HCT116 (cell line): Measurements from ENCODE around the gene LRRC4C. TPM values are rescaled to one million over a fixed set of nuclear protein-coding genes. Genes with fewer than 3 reads are reported as not detected.

Experiments used
- ATAC-seq: fragments of 200-7000 bp; cut with Tn5 transposase; 2 replicates; pipeline ENCODE4 v1.9.1; 2020; ENCODE audit warnings: mild to moderate bottlenecking, moderate library complexity
- BruUV-seq: library from RNA; stranded (reverse); fragments of 400-500 nt; replicated peaks from 2 replicates; lab custom pipeline; 2021; lab: Mats Ljungman, UMichigan
- CTCF ChIA-PET: fragments of 300-600 bp; sonication (Branson Sonifier 250); formaldehyde crosslinking; loops from one replicate; lab custom pipeline; 2021; ENCODE audit warnings: antibody characterized with exemption; lab: Charles Lee
- POLR2A ChIA-PET: fragments of 300-600, 350-600 bp; sonication (Branson Sonifier 250); formaldehyde crosslinking; loops from one replicate; lab custom pipeline; 2021; ENCODE audit warnings: antibody characterized with exemption; lab: Charles Lee
- RAD21 ChIA-PET, 2 experiments: fragments of 300-600 bp; sonication (Branson Sonifier 250); formaldehyde crosslinking; loops; one replicate each; lab custom pipeline; 2023; ENCODE audit warnings: low total read pairs in 2 of 2; ENCODE audit not compliant: uncharacterized antibody in 2 of 2, unreplicated experiment in 2 of 2, low non-redundant PET in 1 of 2; lab: Charles Lee
- DNase-seq: peaks from one replicate; pipeline ENCODE4 v3.0.0-alpha.2; 2010; ENCODE audit warnings: low read depth, low spot score
- H2AFZ ChIP-seq: fragments of 200-600 bp; shearing (Covaris generic), sonication (generic); 2 replicates; pipeline ENCODE4 v1.6.1; 2017; ENCODE audit warnings: low read depth, mixed run types, mixed read lengths, antibody characterized with exemption, low read length; ENCODE audit not compliant: poor library complexity, severe bottlenecking
- H3K27ac ChIP-seq: 2 replicates; pipeline ENCODE4 v1.5.1; 2012; ENCODE audit warnings: low read depth, low read length
- H3K27me3 ChIP-seq: fragments of 200-600 bp; sonication (generic); 2 replicates; pipeline ENCODE4 v1.6.1; 2016; ENCODE audit warnings: mixed run types, low read length, mixed read lengths; ENCODE audit not compliant: insufficient read depth
- H3K36me3 ChIP-seq, 2 experiments: fragments of 200-500 bp in 1 of 2; fragments of 200-600 bp in 1 of 2; sonication (Bioruptor generic) in 1 of 2; sonication (generic) in 1 of 2; 2 replicates each; pipeline versions ENCODE4 v1.5.1 to v1.6.1; 2014 to 2016; ENCODE audit warnings: low read length in 2 of 2, inconsistent platforms in 1 of 2, mixed read lengths in 1 of 2, mixed run types in 1 of 2; ENCODE audit not compliant: insufficient read depth in 2 of 2, control insufficient read depth in 1 of 2
- H3K4me1 ChIP-seq, 2 experiments: fragments of 200-600 bp in 1 of 2; sonication (generic) in 1 of 2; 2 replicates each; pipeline versions ENCODE4 v1.5.1 to v1.6.1; 2012 to 2017; ENCODE audit warnings: low read length in 2 of 2, inconsistent platforms in 1 of 2, mild to moderate bottlenecking in 1 of 2, mixed read lengths in 1 of 2, mixed run types in 1 of 2, moderate library complexity in 1 of 2; ENCODE audit not compliant: insufficient read depth in 2 of 2, control insufficient read depth in 1 of 2
- H3K4me2 ChIP-seq: fragments of 200-600 bp; sonication (generic); 2 replicates; pipeline ENCODE4 v1.6.1; 2017; ENCODE audit warnings: mixed run types, low read length, mixed read lengths
- H3K4me3 ChIP-seq, 2 experiments: fragments of 200-600 bp in 1 of 2; sonication (generic) in 1 of 2; replicated peaks in 1 of 2; 2 replicates each; pipeline ENCODE4 v1.5.1; 2011 to 2016; ENCODE audit warnings: low read length in 2 of 2, control low read depth in 1 of 2, low read depth in 1 of 2, mild to moderate bottlenecking in 1 of 2, mixed read lengths in 1 of 2, mixed run types in 1 of 2
- H3K79me2 ChIP-seq: fragments of 200-600 bp; sonication (generic); 2 replicates; pipeline ENCODE4 v1.6.1; 2017; ENCODE audit warnings: mild to moderate bottlenecking, mixed run types, low read length, moderate library complexity, mixed read lengths; ENCODE audit not compliant: insufficient read depth
- H3K9ac ChIP-seq: fragments of 200-600 bp; sonication (generic); 2 replicates; pipeline ENCODE4 v1.6.1; 2016; ENCODE audit warnings: low read length, mixed read lengths
- H3K9me2 ChIP-seq: fragments of 200-600 bp; sonication (generic), shearing (Covaris generic); 2 replicates; pipeline ENCODE4 v1.6.1; 2017; ENCODE audit warnings: mixed run types, mild to moderate bottlenecking, moderate library complexity; ENCODE audit not compliant: insufficient read depth
- H3K9me3 ChIP-seq, 2 experiments: fragments of 200-500 bp in 1 of 2; fragments of 200-600 bp in 1 of 2; sonication (Bioruptor generic) in 1 of 2; sonication (generic) in 1 of 2; 2 replicates each; pipeline ENCODE4 v1.6.1; 2014 to 2017; ENCODE audit warnings: low read length in 2 of 2, mixed read lengths in 2 of 2, inconsistent platforms in 1 of 2, low read depth in 1 of 2, mild to moderate bottlenecking in 1 of 2, mixed run types in 1 of 2, moderate library complexity in 1 of 2; ENCODE audit not compliant: control insufficient read depth in 1 of 2, insufficient read depth in 1 of 2
- H4K20me1 ChIP-seq: fragments of 200-600 bp; sonication (generic), shearing (Covaris generic); 2 replicates; pipeline ENCODE4 v1.6.1; 2017; ENCODE audit warnings: mixed run types, mild to moderate bottlenecking, moderate library complexity; ENCODE audit not compliant: insufficient read depth
- CEBPB ChIP-seq: IDR thresholded peaks from 2 replicates; pipeline ENCODE4 v1.6.1; 2012; ENCODE audit warnings: low read depth
- CTCF ChIP-seq, 3 experiments: fragments of 200-600 bp in 1 of 3; sonication (generic) in 1 of 3; IDR thresholded peaks in 2 of 3; conservative IDR thresholded peaks in 1 of 3; 2 replicates each; pipeline ENCODE4 v1.5.1; 2012 to 2017; ENCODE audit warnings: low read depth in 2 of 3, low read length in 2 of 3, antibody characterized with exemption in 1 of 3, borderline replicate concordance in 1 of 3, control low read depth in 1 of 3, mild to moderate bottlenecking in 1 of 3, mixed read lengths in 1 of 3, mixed run types in 1 of 3, moderate library complexity in 1 of 3; ENCODE audit not compliant: insufficient read depth in 1 of 3
- EGR1 ChIP-seq: IDR thresholded peaks from 2 replicates; pipeline ENCODE4 v1.6.1; 2012; ENCODE audit warnings: low read depth
- ELF1 ChIP-seq: IDR thresholded peaks from 2 replicates; pipeline ENCODE4 v1.6.1; 2012; ENCODE audit warnings: low read depth, borderline replicate concordance
- EZH2 ChIP-seq: fragments of 200-600 bp; sonication (generic); IDR thresholded peaks from 2 replicates; pipeline ENCODE4 v1.6.1; 2017; ENCODE audit warnings: antibody characterized with exemption, mixed run types
- EZH2phosphoT487 ChIP-seq: fragments of 200-600 bp; IDR thresholded peaks from 2 replicates; pipeline ENCODE4 v1.6.1; 2018; ENCODE audit warnings: antibody characterized with exemption, borderline replicate concordance
- FOSL1 ChIP-seq: IDR thresholded peaks from 2 replicates; pipeline ENCODE4 v1.6.1; 2012; ENCODE audit warnings: low read depth
- JUND ChIP-seq: IDR thresholded peaks from 2 replicates; pipeline ENCODE4 v1.6.1; 2012
- POLR2A ChIP-seq: IDR thresholded peaks from 2 replicates; pipeline ENCODE4 v1.7.0; 2011; ENCODE audit warnings: borderline replicate concordance; ENCODE audit not compliant: insufficient read depth, insufficient read length; ENCODE audit errors: extremely low read depth
- POLR2AphosphoS5 ChIP-seq: IDR thresholded peaks from 2 replicates; pipeline ENCODE4 v1.6.1; 2011; ENCODE audit warnings: mild to moderate bottlenecking, low read depth, low read length, moderate library complexity
- RAD21 ChIP-seq: IDR thresholded peaks from 2 replicates; pipeline ENCODE4 v1.6.1; 2012; ENCODE audit warnings: low read depth, mild to moderate bottlenecking
- SIN3A ChIP-seq: IDR thresholded peaks from 2 replicates; pipeline ENCODE4 v1.6.1; 2012; ENCODE audit warnings: low read depth
- SP1 ChIP-seq: IDR thresholded peaks from 2 replicates; pipeline ENCODE4 v1.6.1; 2012; ENCODE audit warnings: low read depth
- SRF ChIP-seq: IDR thresholded peaks from 2 replicates; pipeline ENCODE4 v1.6.1; 2012; ENCODE audit warnings: low read depth
- TCF7L2 ChIP-seq: IDR thresholded peaks from 2 replicates; pipeline ENCODE4 v1.7.0; 2011; ENCODE audit warnings: borderline replicate concordance, inconsistent platforms; ENCODE audit not compliant: insufficient read depth, insufficient read length; ENCODE audit errors: extremely low read depth
- YY1 ChIP-seq: IDR thresholded peaks from 2 replicates; pipeline ENCODE4 v1.6.1; 2011; ENCODE audit warnings: low read length, low read depth, moderate library complexity, mild to moderate bottlenecking; ENCODE audit not compliant: insufficient replicate concordance; ENCODE audit errors: extremely low read depth
- ZFX ChIP-seq: fragments of 450-650 bp; IDR thresholded peaks from 2 replicates; pipeline ENCODE4 v1.6.1; 2017
- ZNF274 ChIP-seq: fragments of 200-500 bp; sonication (Bioruptor generic); IDR thresholded peaks from 2 replicates; pipeline ENCODE4 v1.6.1; 2014; ENCODE audit warnings: mild to moderate bottlenecking, low read depth, low read length, inconsistent platforms
- intact Hi-C: fragments of 100-400 bp; cut with micrococcal nuclease; formaldehyde crosslinking; loops from 2 replicates; pipeline ENCODE4 v1.10.0; 2022
- total RNA-seq: library from RNA; stranded (reverse); gene quantifications from one replicate; pipeline ENCODE4 v1.2.1, GENCODE V29; 2021; ENCODE audit not compliant: unreplicated experiment
- TF ChIP-seq, protein P1 (sequence below): IDR thresholded peaks from 2 replicates; pipeline ENCODE4 v1.6.1; 2011; ENCODE audit warnings: mild to moderate bottlenecking, low read length, moderate library complexity; ENCODE audit not compliant: insufficient replicate concordance; ENCODE audit errors: extremely low read depth
- TF ChIP-seq, protein P2 (sequence below): IDR thresholded peaks from 2 replicates; pipeline ENCODE4 v1.6.1; 2012; ENCODE audit warnings: low read depth

LRRC4C gene
- total RNA-seq, 1 experiment from 2014 or later: not detected

- TF ChIP-seq JUND (no peak), TCF7L2 (no peak), YY1 (no peak), ZFX (no peak), SP1 (no peak), ELF1 (no peak), ZNF274 (no peak), EGR1 (no peak), POLR2AphosphoS5 (no peak), SRF (no peak), POLR2A (no peak), CEBPB (no peak), SIN3A (no peak), EZH2phosphoT487 (no peak), RAD21 (no peak), FOSL1 (no peak), EZH2 (no peak), CTCF (IDR thresholded peaks at IDR 0.05 in 2 of 3, conservative IDR thresholded peaks at IDR 0.05 in 1 of 3; ENCODE audit: borderline replicate concordance in 1 of 3, insufficient read depth in 1 of 3, low read depth in 2 of 3, low read length in 2 of 3) (no peak)
- TF ChIP-seq, protein P1, sequence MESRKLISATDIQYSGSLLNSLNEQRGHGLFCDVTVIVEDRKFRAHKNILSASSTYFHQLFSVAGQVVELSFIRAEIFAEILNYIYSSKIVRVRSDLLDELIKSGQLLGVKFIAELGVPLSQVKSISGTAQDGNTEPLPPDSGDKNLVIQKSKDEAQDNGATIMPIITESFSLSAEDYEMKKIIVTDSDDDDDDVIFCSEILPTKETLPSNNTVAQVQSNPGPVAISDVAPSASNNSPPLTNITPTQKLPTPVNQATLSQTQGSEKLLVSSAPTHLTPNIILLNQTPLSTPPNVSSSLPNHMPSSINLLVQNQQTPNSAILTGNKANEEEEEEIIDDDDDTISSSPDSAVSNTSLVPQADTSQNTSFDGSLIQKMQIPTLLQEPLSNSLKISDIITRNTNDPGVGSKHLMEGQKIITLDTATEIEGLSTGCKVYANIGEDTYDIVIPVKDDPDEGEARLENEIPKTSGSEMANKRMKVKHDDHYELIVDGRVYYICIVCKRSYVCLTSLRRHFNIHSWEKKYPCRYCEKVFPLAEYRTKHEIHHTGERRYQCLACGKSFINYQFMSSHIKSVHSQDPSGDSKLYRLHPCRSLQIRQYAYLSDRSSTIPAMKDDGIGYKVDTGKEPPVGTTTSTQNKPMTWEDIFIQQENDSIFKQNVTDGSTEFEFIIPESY: no peak
- TF ChIP-seq, protein P2, sequence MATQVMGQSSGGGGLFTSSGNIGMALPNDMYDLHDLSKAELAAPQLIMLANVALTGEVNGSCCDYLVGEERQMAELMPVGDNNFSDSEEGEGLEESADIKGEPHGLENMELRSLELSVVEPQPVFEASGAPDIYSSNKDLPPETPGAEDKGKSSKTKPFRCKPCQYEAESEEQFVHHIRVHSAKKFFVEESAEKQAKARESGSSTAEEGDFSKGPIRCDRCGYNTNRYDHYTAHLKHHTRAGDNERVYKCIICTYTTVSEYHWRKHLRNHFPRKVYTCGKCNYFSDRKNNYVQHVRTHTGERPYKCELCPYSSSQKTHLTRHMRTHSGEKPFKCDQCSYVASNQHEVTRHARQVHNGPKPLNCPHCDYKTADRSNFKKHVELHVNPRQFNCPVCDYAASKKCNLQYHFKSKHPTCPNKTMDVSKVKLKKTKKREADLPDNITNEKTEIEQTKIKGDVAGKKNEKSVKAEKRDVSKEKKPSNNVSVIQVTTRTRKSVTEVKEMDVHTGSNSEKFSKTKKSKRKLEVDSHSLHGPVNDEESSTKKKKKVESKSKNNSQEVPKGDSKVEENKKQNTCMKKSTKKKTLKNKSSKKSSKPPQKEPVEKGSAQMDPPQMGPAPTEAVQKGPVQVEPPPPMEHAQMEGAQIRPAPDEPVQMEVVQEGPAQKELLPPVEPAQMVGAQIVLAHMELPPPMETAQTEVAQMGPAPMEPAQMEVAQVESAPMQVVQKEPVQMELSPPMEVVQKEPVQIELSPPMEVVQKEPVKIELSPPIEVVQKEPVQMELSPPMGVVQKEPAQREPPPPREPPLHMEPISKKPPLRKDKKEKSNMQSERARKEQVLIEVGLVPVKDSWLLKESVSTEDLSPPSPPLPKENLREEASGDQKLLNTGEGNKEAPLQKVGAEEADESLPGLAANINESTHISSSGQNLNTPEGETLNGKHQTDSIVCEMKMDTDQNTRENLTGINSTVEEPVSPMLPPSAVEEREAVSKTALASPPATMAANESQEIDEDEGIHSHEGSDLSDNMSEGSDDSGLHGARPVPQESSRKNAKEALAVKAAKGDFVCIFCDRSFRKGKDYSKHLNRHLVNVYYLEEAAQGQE: no peak
- CTCF ChIA-PET: no interaction called here
- Histone ChIP-seq H3K27me3 (no peaks in the 10 kb centered on the region), H3K4me1 (no peaks in the 10 kb centered on the region), H4K20me1 (no peaks in the 10 kb centered on the region), H2AFZ (no peak overlapping the region), H3K4me2 (no peak overlapping the region), H3K36me3 (no peaks in the 10 kb centered on the region), H3K9me2 (no peaks in the 10 kb centered on the region), H3K4me3 (no peak overlapping the region), H3K9ac (no peak overlapping the region), H3K27ac (no peak overlapping the region), H3K79me2 (no peaks in the 10 kb centered on the region), H3K9me3 (peaks cover 18 to 23% of the 10 kb centered on the region in 2 experiments; a peak in 3 of 4 replicates)
- POLR2A ChIA-PET: no interaction called here
- intact Hi-C loops: no loop called here
- no TSS peak for BruUV-seq
- ATAC-seq (no peak), DNase-seq (no peak)
- RAD21 ChIA-PET: no interaction called here
Measured at GRCh38 chr11:40444151-40444550, 1015.3 kb downstream of the LRRC4C start.
